NCI-H345 treated with DMSO at 0.1 percent for 48 hours (cell line): ENCODE data around the gene SMYD4.

ENCODE experiments used
- DNase-seq: peaks from one replicate; lab custom pipeline; 2025; ENCODE audit not compliant: unreplicated experiment; lab: John Stamatoyannopoulos, UW

SMYD4 gene

GRCh38 chr17:1733759-1734158 lies 95.9 kb downstream of the SMYD4 start:
- no peak for DNase-seq

DNA sequence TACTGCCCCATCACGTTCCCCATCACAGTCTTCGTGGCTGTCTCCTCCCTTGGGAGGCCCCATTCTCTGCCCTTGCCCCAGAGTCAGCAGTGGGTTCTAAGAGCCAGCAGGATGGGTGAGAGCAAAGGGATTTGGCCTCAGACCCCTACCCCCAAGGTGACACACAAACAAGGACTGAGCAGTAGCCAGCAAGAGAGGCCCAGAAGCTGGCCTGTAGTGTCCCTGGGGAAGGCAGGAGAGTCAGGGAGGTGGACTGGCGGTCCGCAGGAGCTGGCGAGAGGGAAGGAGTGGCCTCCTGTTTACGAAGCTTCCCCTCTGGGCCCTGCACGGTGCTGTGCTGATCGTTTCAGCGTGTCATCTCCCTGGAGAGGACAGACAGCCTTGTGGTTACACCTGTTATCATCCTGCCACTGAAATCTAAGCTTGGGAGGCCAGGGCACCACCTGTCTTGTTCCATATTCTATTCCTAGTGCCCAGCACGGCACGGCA lies 96.8 kb downstream of the SMYD4 start:
- DNase-seq = no peak

DNA sequence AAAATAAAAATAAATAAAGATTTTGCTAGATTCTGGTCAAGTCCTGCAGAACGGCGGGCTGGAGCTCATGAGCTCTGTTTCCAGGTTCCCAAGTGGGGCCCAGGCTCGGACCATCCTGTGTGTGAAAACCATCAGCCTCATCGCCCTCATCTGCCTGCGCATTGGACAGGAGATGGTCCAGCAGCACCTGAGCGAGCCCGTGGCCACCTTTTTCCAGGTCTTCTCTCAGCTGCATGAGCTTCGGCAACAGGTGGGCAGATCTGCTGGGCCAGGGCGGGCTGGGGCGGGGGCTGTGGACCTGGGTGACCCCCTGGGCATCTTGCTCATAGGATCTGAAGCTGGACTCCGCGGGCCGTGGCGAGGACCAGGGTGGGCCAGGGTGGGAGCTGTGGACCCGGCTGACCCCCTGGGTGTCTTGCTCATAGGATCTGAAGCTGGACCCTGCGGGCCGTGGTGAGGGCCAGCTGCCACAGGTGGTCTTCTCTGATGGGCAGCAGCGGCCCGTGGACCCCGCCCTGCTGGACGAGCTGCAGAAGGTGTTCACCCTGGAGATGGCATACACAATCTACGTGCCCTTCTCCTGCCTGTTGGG lies 97.4 kb downstream of the SMYD4 start:
- DNase-seq = no peak

DNA sequence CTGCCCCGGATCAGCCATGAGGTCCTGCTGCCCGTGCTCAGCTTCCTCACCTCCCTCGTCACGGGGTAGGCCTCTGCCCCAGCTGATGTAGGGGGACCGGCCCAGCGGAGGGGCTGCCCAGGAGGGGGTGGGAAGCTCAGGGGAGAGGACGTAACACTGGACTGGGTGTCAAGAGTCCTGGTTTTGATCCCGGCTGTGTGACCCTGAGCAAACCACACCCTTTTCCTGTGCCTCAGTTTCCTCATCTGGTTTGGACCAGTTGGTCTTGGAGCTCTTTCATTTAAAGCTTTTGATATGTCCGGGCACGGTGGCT lies 98.6 kb downstream of the SMYD4 start:
- no peak for DNase-seq

DNA sequence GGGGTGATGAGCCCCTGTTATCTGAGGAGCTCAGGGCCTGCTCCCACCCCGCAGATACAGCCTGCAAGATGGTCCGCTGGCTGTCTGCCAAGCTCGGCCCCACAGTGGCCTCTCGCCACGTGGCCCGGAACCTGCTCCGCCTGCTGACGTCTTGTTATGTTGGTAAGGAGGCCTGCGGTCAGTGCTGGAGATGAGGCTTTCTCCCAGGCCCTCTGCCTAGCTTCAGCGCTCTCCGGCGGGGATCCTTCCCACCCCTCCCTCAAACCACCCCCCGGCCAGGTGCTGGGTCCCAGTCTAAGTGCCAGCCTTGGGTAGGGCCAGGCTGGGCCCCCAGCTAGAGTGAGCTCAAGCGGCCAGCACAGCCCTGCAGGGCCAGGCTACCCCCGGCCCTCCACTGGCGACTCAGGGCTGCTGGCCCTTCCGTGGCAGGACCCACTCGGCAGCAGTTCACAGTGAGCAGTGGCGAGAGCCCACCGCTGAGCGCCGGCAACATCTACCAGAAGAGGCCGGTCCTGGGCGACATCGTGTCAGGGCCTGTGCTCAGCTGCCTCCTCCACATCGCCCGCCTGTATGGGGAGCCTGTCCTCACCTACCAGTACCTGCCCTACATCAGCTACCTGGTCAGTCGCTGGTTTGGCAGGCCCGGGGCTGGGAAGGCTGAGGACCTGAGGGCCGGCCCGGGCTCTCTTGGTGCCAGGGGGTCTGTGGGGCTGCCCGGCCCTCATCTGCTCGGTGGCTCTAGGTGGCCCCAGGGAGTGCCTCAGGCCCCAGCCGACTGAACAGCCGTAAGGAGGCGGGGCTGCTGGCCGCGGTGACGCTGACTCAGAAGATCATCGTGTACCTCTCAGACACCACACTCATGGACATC lies 99.1 kb downstream of the SMYD4 start:
- no peak for DNase-seq

GRCh38 chr17:1729966-1730325 lies 99.8 kb downstream of the SMYD4 start:
- DNase-seq = no peak
